ENCODE results near the gene FNIP2. TPM values are rescaled to one million over a fixed set of nuclear protein-coding genes. Genes with fewer than 3 reads are reported as not detected.

Gene FNIP2
- total and polyA plus RNA-seq, 2 donors (not counting 1 experiment from before 2014, with no cell fraction given) = 0.03 to 0.17 TPM

GRCh38 chr4:158835226-158836001 is 66.6 kb downstream of the FNIP2 start:
- Histone ChIP-seq H3K9ac (ENCODE audit: low read length) (no peak overlapping the region), H3K36me3 (replicated peaks in 1 of 2; ENCODE audit: control extremely low read depth in 1 of 2, control insufficient read depth in 1 of 2, extremely low read depth in 1 of 2, insufficient read depth in 2 of 2, low read length in 1 of 2) (no peaks in the 10 kb centered on the region), H4K20me1 (ENCODE audit: control insufficient read depth, insufficient read depth, low read length, poor library complexity, severe bottlenecking) (no peaks in the 10 kb centered on the region), H2AFZ (ENCODE audit: insufficient read depth, low read depth, low read length, poor library complexity, severe bottlenecking) (no peak overlapping the region), H3K4me2 (replicated peaks; ENCODE audit: low read depth, low read length, poor library complexity, severe bottlenecking) (no peak overlapping the region), H3K79me2 (ENCODE audit: control insufficient read depth, insufficient read depth, low read length) (no peaks in the 10 kb centered on the region), H3K4me3 (ENCODE audit: control extremely low read depth in 1 of 5, extremely low read depth in 1 of 5, insufficient read depth in 1 of 5, low read depth in 2 of 5, low read length in 4 of 5) (no peak overlapping the region), H3K27me3 (replicated peaks in 1 of 4; ENCODE audit: control extremely low read depth in 1 of 4, control insufficient read depth in 3 of 4, insufficient read depth in 4 of 4, low read length in 3 of 4) (peaks cover 0 to 33% (median 13%) of the 10 kb centered on the region in 4 experiments), H3K27ac (ENCODE audit: low read length in 2 of 2) (no peak overlapping the region), H3K9me3 (ENCODE audit: control extremely low read depth in 1 of 3, control insufficient read depth in 2 of 3, insufficient read depth in 1 of 3, low read length in 2 of 3) (no peaks in the 10 kb centered on the region), H3K4me1 (ENCODE audit: control insufficient read depth in 2 of 2, insufficient read depth in 2 of 2, low read length in 2 of 2) (no peaks in the 10 kb centered on the region)
- H3K4me3 Mint-ChIP-seq = no peak overlapping the region
- DNase-seq (no peak), ATAC-seq (ENCODE audit: low read depth) (no peak)
- no CpG with 5 or more reads among the region's 2 CpGs for WGBS (ENCODE audit: insufficient coverage)
- H3K4me1 Mint-ChIP-seq = no peaks in the 10 kb centered on the region
- H3K27me3 Mint-ChIP-seq = peaks cover 53% of the 10 kb centered on the region
- intact Hi-C loops (cut with micrococcal nuclease) = no loop called here
- no peak overlapping the region for H3K27ac Mint-ChIP-seq
- ChIA-PET POLR2A (no interaction called here), CTCF (no interaction called here)
- no peak for TF ChIP-seq EZH2 (IDR thresholded peaks at IDR 0.05; ENCODE audit: borderline replicate concordance, insufficient read depth, low read depth, low read length, poor library complexity, severe bottlenecking)
- TF ChIP-seq, protein P1, sequence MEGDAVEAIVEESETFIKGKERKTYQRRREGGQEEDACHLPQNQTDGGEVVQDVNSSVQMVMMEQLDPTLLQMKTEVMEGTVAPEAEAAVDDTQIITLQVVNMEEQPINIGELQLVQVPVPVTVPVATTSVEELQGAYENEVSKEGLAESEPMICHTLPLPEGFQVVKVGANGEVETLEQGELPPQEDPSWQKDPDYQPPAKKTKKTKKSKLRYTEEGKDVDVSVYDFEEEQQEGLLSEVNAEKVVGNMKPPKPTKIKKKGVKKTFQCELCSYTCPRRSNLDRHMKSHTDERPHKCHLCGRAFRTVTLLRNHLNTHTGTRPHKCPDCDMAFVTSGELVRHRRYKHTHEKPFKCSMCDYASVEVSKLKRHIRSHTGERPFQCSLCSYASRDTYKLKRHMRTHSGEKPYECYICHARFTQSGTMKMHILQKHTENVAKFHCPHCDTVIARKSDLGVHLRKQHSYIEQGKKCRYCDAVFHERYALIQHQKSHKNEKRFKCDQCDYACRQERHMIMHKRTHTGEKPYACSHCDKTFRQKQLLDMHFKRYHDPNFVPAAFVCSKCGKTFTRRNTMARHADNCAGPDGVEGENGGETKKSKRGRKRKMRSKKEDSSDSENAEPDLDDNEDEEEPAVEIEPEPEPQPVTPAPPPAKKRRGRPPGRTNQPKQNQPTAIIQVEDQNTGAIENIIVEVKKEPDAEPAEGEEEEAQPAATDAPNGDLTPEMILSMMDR (IDR thresholded peaks at IDR 0.05) = no peak
- H3K9me3 Mint-ChIP-seq (ENCODE audit: insufficient read depth) = no peaks in the 10 kb centered on the region

DNA sequence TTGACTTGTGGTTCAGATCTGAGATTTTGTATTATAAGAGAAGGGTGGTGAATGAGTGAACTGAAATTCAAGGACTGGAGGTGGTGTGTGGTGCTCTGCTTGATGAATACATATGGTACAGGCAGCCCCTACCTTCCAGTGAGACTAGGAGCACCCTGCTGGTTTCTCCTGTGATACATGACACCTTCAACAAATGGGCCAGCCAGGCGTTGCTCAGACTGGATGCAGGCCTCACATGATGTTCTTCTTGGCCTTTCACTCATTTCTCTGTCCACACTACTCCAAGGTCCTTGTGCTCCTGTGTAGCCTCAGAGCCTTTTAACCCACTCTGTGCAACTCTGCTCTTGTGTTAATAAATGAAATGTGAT is 67.2 kb downstream of the FNIP2 start:
- no peaks in the 10 kb centered on the region for H3K79me2 ChIP-seq (ENCODE audit: control insufficient read depth, insufficient read depth, low read length)
- 100% methylated on average over 1 of the region's 1 CpG for WGBS (ENCODE audit: insufficient coverage)
- peaks cover 51% of the 10 kb centered on the region for H3K27me3 Mint-ChIP-seq
- no peak overlapping the region for H3K4me3 Mint-ChIP-seq
- H3K36me3 ChIP-seq (replicated peaks in 1 of 2; ENCODE audit: control extremely low read depth in 1 of 2, control insufficient read depth in 1 of 2, extremely low read depth in 1 of 2, insufficient read depth in 2 of 2, low read length in 1 of 2) = no peaks in the 10 kb centered on the region
- no peak overlapping the region for H3K27ac ChIP-seq (ENCODE audit: low read length in 2 of 2)
- no peak overlapping the region for H3K4me2 ChIP-seq (replicated peaks; ENCODE audit: low read depth, low read length, poor library complexity, severe bottlenecking)
- DNase-seq (no peak), ATAC-seq (ENCODE audit: low read depth) (no peak)
- H3K9me3 Mint-ChIP-seq (ENCODE audit: insufficient read depth) = no peaks in the 10 kb centered on the region
- intact Hi-C loops (cut with micrococcal nuclease) = no loop called here
- no peaks in the 10 kb centered on the region for H3K4me1 Mint-ChIP-seq
- H3K27ac Mint-ChIP-seq = no peak overlapping the region
- H3K4me3 ChIP-seq (ENCODE audit: control extremely low read depth in 1 of 5, extremely low read depth in 1 of 5, insufficient read depth in 1 of 5, low read depth in 2 of 5, low read length in 4 of 5) = no peak overlapping the region
- H2AFZ ChIP-seq (ENCODE audit: insufficient read depth, low read depth, low read length, poor library complexity, severe bottlenecking) = no peak overlapping the region
- H3K4me1 ChIP-seq (ENCODE audit: control insufficient read depth in 2 of 2, insufficient read depth in 2 of 2, low read length in 2 of 2) = no peaks in the 10 kb centered on the region
- peaks cover 0 to 35% (median 13%) of the 10 kb centered on the region in 4 experiments for H3K27me3 ChIP-seq (replicated peaks in 1 of 4; ENCODE audit: control extremely low read depth in 1 of 4, control insufficient read depth in 3 of 4, insufficient read depth in 4 of 4, low read length in 3 of 4)
- no peak overlapping the region for H3K9ac ChIP-seq (ENCODE audit: low read length)
- H4K20me1 ChIP-seq (ENCODE audit: control insufficient read depth, insufficient read depth, low read length, poor library complexity, severe bottlenecking) = no peaks in the 10 kb centered on the region
- ChIA-PET POLR2A (no interaction called here), CTCF (no interaction called here)
- no peaks in the 10 kb centered on the region for H3K9me3 ChIP-seq (ENCODE audit: control extremely low read depth in 1 of 3, control insufficient read depth in 2 of 3, insufficient read depth in 1 of 3, low read length in 2 of 3)
- no peak for TF ChIP-seq EZH2 (IDR thresholded peaks at IDR 0.05; ENCODE audit: borderline replicate concordance, insufficient read depth, low read depth, low read length, poor library complexity, severe bottlenecking)
- TF ChIP-seq, protein P1 (IDR thresholded peaks at IDR 0.05) = no peak
